Fibroblast of gingiva (primary cell): ENCODE results near the gene HEATR5B.
"Not testable (repeated sequence)": the region's sequence is repeated elsewhere in the genome, so short reads cannot be mapped to it uniquely, and the experiment has no call there.

ENCODE experiments used
- DNase-seq: peaks from one replicate; pipeline ENCODE4 v3.0.0-alpha.2; 2011; ENCODE audit warnings: low read depth

HEATR5B gene

DNA sequence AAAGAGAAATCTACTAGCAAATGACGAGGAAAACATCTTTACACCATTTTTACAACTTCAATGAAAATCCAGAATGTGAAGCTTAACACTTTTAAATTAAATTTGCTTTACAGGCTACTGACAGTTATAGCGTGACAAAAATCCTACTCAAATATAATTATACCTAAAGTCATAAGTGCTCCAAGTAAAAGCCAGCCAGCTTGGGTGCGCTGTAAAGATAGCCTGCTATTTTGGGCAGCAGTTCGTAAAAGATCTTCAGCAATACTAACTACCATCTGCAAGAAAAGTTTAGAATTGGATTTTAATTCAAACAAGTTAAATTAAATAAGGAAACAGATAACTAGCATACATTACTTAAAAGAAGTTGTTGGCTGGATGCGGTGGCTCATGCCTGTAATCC, 22.4 kb downstream of the HEATR5B start:
- no peak for DNase-seq

DNA sequence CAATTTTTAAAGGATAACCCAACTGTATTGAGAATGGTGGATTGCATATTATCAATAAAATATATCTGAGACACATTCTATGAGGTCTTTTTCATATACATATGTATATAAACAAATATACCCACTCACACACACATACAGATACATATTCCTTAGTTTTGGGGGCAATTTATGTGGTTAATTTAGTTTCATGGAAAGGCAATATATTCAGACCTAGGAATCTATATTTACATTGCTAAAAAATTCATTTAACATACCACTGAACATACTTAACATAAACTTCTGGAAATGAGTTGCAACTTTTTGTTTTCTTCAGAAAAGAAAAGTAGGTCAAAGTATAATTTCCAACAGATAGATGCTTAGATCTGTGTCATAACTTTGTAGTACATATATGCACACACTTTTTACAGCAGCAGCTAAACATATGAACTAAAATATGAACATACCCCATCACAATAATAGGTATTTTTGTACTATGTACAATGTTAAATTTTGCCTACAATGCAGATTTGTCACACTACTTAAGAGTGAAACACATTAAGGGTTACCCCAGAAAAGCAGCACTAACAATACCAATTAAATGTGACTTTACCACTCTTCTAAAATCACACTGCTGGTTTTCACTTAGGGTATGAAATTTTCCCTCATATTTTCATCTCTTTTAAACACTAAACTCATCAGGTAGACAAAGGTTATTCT, 23.0 kb downstream of the HEATR5B start:
- DNase-seq = no peak

DNA sequence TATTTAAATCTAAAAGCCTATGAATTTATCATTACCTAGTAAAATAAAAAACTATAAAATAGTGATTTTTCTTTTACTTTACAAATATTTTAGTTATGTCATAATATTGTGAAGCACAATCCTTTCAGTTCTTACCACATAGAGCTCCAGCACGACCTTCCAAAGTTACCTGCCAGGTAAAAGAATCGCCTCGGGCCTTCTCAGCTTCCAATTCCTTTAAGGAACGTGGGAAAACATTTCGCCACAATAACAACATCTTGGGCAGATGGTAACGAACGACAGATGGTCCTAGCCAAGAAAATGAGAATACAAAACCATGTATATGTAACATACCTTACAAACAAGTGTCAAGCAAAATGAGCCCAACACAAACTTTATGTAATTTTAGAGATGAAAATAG, 23.7 kb downstream of the HEATR5B start:
- no peak for DNase-seq

DNA sequence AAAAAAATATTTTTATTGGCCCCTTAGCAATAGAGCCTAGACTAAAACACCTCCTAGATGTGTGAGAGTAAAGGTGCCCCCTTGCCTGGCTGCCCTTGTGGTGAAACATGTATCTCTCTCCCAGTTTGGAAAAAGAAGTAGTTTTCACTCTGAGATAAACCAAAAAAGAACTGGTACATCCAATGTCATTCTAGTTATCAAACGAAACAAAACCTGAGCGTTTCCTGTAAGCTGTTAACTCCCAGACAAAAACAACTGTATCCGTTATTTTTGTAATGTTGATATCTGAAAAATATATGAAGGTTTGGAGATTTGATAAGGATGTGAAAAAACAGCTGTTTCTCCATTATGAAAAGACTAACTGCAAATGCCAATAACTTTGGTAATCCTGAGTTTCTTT, 24.3 kb downstream of the HEATR5B start:
- no peak for DNase-seq

DNA sequence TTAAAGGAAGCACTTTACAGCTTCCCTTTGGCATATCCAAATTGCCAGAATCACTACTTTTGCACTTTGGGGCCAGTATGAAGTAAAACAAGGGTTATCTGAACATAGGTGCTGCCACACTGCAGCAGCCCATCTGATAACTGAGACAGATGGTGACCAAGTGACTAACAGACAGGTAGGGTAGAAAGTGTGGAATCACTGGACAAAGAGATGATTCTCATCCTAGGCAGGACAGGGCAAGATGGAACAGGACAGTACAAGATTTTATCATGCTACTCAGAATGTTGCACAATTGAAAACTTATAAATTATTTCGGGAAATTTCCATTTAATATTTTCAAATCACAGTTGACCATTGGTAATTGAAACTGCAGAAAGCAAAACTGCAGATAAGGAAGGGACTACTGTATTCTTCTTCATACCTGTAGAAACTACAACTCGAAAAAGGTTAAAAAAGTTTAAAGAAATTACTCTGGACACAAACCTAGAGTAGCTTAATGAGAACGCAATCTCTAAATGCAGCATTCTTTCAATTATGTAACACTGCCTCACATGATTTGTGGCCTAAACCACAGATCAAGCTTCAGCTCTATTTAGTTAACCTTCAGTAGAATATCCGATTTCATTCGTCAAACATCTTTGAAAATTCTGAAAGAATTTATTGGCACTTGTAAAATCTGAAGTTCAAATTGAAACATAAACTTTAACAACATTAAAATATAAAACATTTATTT, 31.4 kb downstream of the HEATR5B start:
- DNase-seq = no peak

DNA sequence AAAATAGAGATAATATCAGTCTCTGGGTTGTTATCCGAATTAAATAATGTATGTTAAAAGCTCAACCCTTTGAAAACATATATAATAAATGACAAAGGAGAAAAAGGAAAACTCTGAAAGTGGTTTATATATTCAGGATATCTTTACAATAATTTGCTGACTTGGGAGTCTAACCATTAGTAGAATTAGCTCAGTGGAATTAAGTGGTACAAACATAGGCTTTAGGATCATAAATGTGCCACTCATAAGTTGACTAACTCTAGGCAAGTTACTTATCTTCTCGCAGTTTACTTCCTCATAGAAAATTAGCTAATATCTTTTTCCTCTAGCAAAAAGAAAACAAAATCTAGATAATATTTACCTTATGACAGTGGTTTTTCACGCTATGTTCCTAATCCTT, 44.6 kb downstream of the HEATR5B start:
- no peak for DNase-seq

DNA sequence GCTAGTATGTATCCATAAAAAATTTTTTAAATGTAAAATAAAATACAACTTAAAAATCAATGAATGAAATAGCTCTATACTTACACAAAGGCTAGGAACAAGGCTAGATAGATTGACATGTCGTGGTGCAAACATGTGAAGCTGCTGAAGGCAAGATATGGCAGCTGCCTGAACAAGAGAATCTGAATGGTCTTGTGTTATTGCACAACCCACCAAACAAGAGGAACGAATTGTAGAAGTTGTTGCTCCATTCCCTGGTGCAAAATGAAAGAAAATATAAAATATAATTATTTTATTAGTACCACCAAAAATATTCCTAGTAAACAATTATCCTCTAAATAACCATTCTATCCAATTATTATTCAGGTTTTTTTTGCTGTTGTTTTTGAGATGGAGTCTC, 46.4 kb downstream of the HEATR5B start:
- DNase-seq = no peak

DNA sequence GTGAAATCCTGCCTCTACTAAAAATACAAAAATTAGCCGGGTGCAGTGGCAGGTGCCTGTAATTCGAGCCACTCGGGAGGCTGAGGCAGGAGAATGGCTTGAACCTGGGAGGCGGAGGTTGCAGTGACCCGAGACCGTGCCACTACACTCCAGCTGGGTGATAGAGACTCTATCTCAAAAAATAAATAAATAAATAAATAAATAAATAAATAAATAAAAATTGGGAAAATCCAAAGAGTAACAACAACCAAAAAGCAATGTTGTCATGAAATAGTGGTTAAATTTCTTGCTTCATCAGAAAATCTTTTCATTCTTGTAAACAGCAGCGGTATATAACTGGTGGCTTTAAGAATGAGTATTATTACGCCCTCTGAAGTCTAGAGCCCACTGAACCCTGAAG, 54.4 kb downstream of the HEATR5B start:
- no peak for DNase-seq

DNA sequence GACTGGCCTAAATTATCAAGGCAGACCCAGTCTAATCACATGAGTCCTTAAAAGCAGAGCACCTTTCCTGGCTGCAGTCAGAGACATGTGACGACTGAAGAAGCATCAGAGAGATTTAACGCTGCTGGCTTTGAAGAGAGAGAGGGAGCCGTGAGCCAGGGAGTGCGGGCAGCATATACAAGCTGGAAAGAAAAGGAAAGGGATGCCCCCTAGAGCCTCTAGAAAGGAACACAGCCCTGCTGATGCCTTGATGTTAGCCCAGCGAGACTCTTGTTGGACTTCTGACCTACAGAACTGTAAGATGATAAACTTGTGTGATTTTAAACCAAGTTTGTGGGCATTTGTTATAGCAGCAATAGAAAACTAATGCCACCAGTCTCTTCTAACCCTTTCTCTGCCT, 58.1 kb downstream of the HEATR5B start:
- DNase-seq = peak; percentile 1

DNA sequence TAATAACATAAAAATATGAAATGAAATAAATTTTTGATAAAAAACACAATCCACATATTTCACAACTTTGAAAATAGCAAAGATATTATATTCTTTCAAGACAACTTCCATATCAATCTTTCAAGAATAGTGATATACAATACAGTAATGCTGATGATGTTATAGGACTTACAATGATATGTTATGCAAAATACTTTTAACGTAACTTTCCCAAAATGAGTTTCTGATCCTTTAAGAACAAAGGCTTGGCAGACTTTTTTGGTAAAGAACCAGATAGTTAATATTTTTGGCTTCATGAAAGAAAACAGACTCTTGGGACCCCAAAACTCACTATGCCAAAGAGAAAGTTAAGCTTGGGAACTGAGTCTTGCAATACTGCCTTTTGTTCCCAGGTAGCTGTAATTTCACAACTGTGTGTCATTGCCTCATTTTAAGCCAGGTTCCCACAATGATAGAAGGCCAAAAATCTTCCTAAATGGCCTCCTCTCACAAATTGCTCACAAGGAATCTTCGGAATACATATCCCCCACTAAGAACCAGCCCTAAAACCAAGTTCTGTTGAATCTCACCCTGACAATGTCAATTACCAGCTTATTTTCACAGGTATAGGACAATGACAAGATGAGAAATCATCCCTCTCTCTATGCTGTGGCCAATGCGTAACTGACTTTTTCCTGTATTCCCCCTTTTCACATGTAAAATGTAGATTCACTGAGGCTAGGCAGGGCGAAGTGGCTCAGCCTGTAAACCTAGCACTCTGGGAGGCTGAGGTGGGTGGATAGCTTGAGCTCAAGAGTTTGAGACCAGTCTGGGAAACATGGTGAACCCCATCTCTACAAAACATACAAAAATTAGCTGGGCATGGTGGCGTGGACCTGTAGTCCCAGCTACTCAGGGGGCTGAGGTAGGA, 63.0 kb downstream of the HEATR5B start:
- no peak for DNase-seq

DNA sequence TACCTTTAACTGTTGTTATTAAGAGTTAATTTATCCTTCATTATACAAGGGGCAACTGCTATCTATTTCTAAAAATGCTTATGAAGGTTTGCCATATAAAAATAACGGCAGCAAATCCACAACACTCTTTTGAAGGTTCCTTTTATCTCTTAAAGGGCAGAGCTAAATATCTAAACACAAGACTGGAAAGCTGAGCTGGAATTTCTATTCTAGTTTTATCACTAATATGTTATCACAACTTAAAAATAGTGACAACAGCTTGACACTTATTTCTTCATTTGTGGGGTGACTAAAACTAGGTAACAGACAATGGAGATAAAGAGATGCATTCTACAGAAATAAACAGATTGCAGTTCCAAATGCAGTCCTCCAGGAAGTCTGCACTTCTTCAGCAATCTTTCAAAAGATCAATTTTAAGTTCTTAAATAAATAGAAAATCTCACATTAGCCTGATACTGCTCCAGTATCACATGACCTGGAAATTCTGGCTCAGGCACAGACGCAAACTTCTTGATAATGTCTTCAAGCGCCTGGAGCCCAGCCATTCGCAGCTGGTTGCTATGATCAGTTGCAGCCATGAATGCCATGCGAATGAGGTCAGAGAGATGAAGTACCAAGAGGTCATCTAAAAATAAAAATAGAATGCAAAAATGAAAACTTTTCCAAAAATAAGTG, 63.8 kb downstream of the HEATR5B start:
- DNase-seq = peak; percentile 43

DNA sequence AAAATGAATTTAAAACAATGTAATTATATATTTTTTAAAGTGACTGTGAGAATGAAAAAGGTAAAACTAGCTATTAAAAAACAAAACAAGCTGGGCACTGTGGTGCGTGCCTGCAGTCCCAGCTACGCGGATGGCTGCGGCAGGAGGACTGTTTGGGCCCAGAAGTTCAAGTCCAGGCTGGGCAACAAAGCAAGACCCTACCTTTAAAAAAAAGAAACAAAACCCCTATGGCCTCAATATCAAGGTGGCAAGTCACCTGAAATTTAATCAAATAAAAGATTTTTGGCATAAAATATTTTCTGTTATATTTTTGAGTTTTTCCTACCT, 70.9 kb downstream of the HEATR5B start:
- DNase-seq = no peak

DNA sequence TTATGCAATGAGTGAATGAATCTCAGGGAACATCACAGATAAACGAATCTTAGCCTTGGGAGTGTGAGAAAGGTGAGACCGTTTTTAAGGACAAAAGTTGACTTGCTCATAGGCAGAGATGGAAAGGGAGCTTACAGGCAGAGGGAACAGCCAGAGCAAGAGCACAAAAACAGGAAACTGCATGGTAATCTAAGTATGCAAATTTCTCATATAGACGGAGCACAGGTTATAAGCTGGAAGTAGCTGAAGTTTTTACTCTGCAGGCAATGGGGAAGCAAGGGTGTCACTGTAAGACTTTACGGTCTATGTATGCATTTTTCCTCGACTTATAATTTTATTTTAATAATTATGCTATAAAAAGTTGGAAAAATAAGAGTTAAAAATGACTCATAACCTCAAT, 73.0 kb downstream of the HEATR5B start:
- no peak for DNase-seq

DNA sequence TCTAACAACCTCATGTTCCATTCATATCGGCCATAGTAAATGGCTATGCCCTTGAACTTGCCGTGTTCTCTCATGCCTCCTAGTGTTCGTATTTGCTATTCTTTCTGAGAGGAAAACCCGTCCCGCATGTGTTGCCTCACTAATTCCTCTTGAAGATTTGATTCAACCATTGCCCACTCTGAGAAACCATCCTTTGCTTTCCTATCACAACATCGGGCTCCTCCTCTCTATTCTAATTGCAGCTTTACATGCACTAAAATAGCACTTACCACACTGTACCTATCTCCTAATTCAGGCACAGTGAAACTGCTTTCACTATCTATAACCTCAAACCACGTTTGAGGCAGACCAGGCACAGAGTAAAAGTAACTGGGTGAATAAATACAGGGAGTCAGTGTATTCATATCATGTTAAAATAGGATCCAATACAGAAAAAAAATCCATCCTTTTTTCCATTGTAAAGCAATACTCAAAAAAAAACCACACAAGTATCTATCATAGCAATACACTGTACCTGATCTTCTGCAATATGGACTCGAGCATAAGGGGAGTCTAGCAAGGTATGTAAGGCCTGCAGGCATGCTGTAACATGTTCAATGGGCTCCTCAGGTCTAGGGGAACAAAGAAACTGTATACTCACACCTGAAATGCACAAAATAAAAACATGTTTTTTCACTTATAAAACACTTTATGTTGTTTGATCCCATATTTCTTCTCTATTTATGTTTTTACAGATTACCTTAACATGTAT, 78.9 kb downstream of the HEATR5B start:
- DNase-seq = no peak

DNA sequence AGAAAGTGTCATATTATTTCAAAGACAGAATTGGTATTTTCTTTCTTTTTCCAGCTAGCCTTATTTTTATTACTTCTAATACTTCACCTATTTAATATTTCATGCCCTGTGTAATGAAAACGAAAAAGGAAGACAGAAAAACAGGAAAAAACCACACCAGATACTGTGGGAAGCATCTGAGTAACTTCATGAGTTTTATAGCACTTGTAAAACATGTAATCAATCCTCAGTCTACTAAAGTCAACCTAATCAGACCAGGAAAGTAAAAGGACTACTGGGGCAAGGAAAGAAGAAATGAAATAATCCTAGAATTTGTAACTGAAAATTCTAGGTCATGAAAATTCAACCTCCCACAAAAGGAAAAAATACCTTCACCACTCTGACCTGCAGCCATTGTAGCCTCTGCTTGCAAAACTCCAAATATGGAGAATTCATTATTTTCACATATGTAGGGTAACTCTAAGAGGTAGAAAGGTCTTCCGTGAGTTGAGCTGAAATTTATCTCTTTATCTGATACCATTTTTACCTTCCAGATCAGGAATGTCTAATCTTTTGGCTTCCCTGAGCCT, 83.1 kb downstream of the HEATR5B start:
- no peak for DNase-seq

DNA sequence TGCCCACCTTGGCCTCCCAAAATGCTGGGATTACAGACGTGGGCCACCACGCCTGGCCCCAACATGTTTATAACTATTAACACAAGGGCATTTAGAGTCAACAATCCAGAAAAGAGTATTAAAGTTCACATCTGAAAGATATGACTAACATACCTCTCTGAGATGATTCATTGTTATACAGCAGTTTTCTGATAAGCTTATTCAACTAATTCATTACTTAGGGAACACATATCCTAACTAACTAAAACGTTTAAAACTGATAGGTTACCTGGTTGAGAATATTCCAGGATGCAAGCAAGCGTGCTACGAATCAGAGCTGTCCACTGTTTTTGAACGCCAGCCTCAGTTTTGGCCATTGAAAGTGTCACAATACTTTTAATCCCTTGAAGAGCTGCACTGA, 83.9 kb downstream of the HEATR5B start:
- DNase-seq = no peak

DNA sequence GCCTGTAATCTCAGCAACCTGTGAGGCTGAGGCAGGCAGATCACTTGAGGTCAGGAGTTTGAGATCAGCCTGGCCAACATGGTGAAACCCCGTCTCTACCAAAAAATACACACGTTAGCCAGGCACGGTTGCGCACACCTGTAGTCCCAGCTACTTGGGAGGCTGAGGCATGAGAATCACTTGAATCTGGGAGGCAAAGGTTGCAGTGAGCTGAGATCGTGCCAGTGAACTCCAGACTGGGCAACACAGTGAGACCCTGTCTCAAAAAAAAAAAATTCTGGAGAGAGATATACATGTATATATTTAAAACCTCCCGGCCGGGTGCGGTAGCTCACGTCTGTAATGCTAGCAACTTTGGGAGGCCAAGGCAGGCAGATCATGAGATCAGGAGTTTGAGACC, 84.8 kb downstream of the HEATR5B start:
- not testable (repeated sequence) for DNase-seq

DNA sequence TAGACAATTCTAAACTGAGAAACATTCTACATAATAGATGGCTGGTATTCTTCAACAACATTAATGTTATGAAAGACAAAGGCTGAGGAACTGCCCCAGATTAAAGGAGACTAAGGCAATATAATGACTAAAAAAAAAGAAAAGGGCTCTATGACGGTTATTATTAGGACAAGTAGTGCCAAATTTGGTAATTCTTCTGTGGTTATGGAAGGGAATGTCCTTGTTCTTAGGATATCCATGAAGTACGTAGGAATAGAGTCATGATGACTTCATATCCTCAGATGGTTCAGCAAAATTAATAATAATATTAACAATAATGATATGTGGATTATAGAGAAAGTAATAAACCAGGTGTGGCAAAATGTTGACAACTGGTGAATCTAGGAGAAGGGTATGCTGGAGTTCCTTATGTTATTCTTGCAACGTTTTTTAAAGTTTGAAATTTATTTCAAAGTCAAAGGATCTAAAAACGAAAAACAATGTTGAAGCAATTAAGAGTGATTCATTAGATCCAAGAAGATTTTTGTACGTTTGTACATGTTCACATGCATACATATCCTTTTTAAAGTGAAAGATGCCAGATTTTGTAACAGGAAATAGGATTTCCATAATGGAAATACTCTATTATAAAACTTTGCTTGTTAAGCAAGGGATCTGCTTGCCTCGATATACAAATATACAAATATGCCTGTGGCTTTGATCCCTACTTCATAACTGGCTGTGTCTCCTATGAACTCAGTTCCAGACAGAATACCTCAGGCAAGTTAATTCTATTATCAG, 90.1 kb downstream of the HEATR5B start:
- DNase-seq = peak; percentile 64

DNA sequence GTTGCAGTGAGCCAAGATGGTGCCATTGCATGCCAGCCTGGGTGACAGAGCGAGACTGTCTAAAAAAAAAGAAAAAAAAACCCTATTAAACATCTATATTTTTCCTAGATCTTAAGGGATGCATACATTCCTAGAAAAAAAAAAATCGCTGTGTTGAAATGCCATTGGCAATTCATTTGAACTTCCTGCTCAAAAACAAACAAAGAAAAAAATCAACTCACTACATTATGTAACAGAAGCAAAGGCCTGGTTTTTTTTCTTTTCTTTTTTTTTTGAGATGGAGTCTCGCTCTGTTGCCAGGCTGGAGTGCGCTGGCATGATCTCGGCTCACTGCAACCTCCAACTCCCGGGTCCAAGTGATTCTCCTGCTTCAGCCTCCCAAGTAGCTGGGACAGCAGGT, 96.2 kb downstream of the HEATR5B start:
- no peak for DNase-seq

DNA sequence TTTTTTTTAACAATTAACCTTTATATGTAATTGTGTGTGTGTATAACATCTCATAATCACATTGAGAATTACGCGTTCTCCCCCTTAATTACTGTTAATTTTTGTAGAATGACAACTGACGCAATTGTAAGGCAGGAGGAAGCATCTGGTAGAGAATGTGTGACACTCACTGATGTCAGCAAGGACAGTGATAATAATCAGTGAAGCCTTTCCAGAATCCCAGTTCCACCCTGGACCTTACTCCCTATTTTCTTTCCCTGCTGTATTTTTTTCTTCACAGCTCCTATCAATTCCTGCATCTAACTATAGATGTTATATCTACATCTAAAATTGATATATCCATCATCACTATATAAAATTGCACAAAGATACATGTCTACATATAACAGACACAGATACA, 101.7 kb downstream of the HEATR5B start:
- DNase-seq = no peak

DNA sequence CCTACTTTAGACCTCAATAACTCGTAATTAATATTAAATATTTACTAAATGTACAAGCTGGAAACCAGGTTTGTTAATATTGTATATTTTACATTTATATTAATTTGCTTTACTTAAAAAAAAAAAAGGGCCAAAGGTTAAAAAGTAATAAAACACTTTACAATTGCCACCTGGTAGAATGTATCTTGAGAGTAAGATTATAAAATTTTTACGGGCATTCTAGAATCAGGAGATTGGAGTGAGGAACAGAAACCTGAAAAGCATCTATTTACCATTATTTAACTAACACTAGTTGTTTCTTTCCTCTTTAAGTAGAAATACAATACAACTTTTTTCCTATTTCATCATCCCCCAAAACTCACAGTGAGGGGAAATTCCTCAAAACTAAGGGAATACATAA, 102.3 kb downstream of the HEATR5B start:
- DNase-seq = no peak
